Mesendoderm (in vitro differentiated cells): ENCODE measurements around the gene FRMPD2.
"Not testable (repeated sequence)": the region's sequence is repeated elsewhere in the genome, so short reads cannot be mapped to it uniquely, and the experiment has no call there.

ENCODE experiments used
- DNase-seq: peaks from one replicate; pipeline ENCODE4 v3.0.0; 2013
- H2AK5ac ChIP-seq: 2 replicates; pipeline ENCODE4 v1.6.1; 2013; ENCODE audit warnings: low read length, inconsistent platforms
- H2BK120ac ChIP-seq: 2 replicates; pipeline ENCODE4 v1.6.1; 2013; ENCODE audit warnings: low read depth, mild to moderate bottlenecking, low read length, moderate library complexity, mixed read lengths
- H2BK15ac ChIP-seq: replicated peaks from 2 replicates; pipeline ENCODE4 v1.6.1; 2013; ENCODE audit warnings: low read depth, mild to moderate bottlenecking, moderate library complexity
- H2BK5ac ChIP-seq: 2 replicates; pipeline ENCODE4 v1.6.1; 2013; ENCODE audit warnings: low read length, inconsistent platforms
- H3K18ac ChIP-seq: 2 replicates; pipeline ENCODE4 v1.6.1; 2013; ENCODE audit warnings: mild to moderate bottlenecking, low read length, mixed read lengths
- H3K23ac ChIP-seq: one replicate; pipeline ENCODE4 v1.6.1; 2013; ENCODE audit warnings: low read length
- H3K27ac ChIP-seq: 2 replicates; pipeline ENCODE4 v1.5.1; 2013; ENCODE audit warnings: low read depth, mild to moderate bottlenecking, inconsistent platforms, low read length, moderate library complexity
- H3K27me3 ChIP-seq: 2 replicates; pipeline ENCODE4 v1.6.1; 2013; ENCODE audit warnings: low read length, control low read depth, mild to moderate bottlenecking, inconsistent platforms; ENCODE audit not compliant: insufficient read depth, poor library complexity
- H3K36me3 ChIP-seq: 2 replicates; pipeline ENCODE4 v1.6.1; 2013; ENCODE audit warnings: low read length, inconsistent platforms; ENCODE audit not compliant: control insufficient read depth, insufficient read depth
- H3K4ac ChIP-seq: one replicate; pipeline ENCODE4 v1.6.1; 2013; ENCODE audit warnings: low read depth, mild to moderate bottlenecking, low read length, moderate library complexity
- H3K4me1 ChIP-seq: 2 replicates; pipeline ENCODE4 v1.6.1; 2013; ENCODE audit warnings: low read depth, low read length, inconsistent platforms; ENCODE audit not compliant: control insufficient read depth
- H3K4me2 ChIP-seq: 2 replicates; pipeline ENCODE4 v1.6.1; 2013; ENCODE audit warnings: low read length
- H3K4me3 ChIP-seq: 2 replicates; pipeline ENCODE4 v1.5.1; 2013; ENCODE audit warnings: mild to moderate bottlenecking, low read length
- H3K56ac ChIP-seq: one replicate; pipeline ENCODE4 v1.6.1; 2013; ENCODE audit warnings: low read length
- H3K79me1 ChIP-seq: 2 replicates; pipeline ENCODE4 v1.6.1; 2013; ENCODE audit warnings: low read length, inconsistent platforms
- H3K79me2 ChIP-seq: 2 replicates; pipeline ENCODE4 v1.6.1; 2013; ENCODE audit warnings: mild to moderate bottlenecking, low read length; ENCODE audit not compliant: control insufficient read depth, insufficient read depth
- H3K9ac ChIP-seq: 2 replicates; pipeline ENCODE4 v1.6.1; 2013; ENCODE audit warnings: low read length, inconsistent platforms
- H4K5ac ChIP-seq: one replicate; pipeline ENCODE4 v1.6.1; 2013; ENCODE audit warnings: low read length
- H4K8ac ChIP-seq: one replicate; pipeline ENCODE4 v1.6.1; 2013; ENCODE audit warnings: low read depth, mild to moderate bottlenecking, control low read depth, low read length, moderate library complexity
- WGBS: extraction: QIAGEN DNeasy Blood & Tissue Kit; methylation state at CpG from one replicate; pipeline ENCODE4 v1.1.7; 2013; ENCODE audit warnings: low lambda C conversion rate, missing lambda C conversion rate; ENCODE audit not compliant: insufficient coverage; ENCODE audit errors: extremely low coverage; 5-methylcytosine and 5-hydroxymethylcytosine counted together

The FRMPD2 gene

GRCh38 chr10:48143721-48144642 lies 130.5 kb downstream of the FRMPD2 start:
- not testable (repeated sequence) for H3K4me1 ChIP-seq, DNase-seq, H3K9ac ChIP-seq, H3K56ac ChIP-seq, H3K79me1 ChIP-seq, H4K8ac ChIP-seq, H3K23ac ChIP-seq, H4K5ac ChIP-seq, H3K18ac ChIP-seq, H2BK15ac ChIP-seq, H3K27me3 ChIP-seq, H3K36me3 ChIP-seq, H2BK120ac ChIP-seq, H3K4ac ChIP-seq, H2AK5ac ChIP-seq, H3K79me2 ChIP-seq, H3K4me3 ChIP-seq, H2BK5ac ChIP-seq, H3K4me2 ChIP-seq, H3K27ac ChIP-seq
- WGBS, result no CpG with 5 or more reads among the region's 10 CpGs

GRCh38 chr10:48140949-48141348 lies 133.5 kb downstream of the FRMPD2 start:
- H4K5ac ChIP-seq, DNase-seq, H2BK5ac ChIP-seq, H3K18ac ChIP-seq, H4K8ac ChIP-seq, H3K4me2 ChIP-seq, H2BK15ac ChIP-seq, H3K56ac ChIP-seq, H3K27me3 ChIP-seq, H3K4me1 ChIP-seq, H3K23ac ChIP-seq, H3K79me1 ChIP-seq, H2BK120ac ChIP-seq, H3K79me2 ChIP-seq, H3K9ac ChIP-seq, H2AK5ac ChIP-seq, H3K4me3 ChIP-seq, H3K4ac ChIP-seq, H3K27ac ChIP-seq, H3K36me3 ChIP-seq: not testable (repeated sequence)
- no CpG with 5 or more reads among the region's 3 CpGs for WGBS

GRCh38 chr10:48139953-48140850 lies 134.3 kb downstream of the FRMPD2 start:
- not testable (repeated sequence) for H2BK5ac ChIP-seq, H3K4me1 ChIP-seq, H3K4me3 ChIP-seq, H4K8ac ChIP-seq, H3K4me2 ChIP-seq, H3K79me1 ChIP-seq, H3K27me3 ChIP-seq, H3K56ac ChIP-seq, H2BK15ac ChIP-seq, DNase-seq, H3K79me2 ChIP-seq, H3K27ac ChIP-seq, H3K36me3 ChIP-seq, H3K4ac ChIP-seq, H2AK5ac ChIP-seq, H3K23ac ChIP-seq, H4K5ac ChIP-seq, H3K9ac ChIP-seq, H3K18ac ChIP-seq, H2BK120ac ChIP-seq
- WGBS, result no CpG with 5 or more reads among the region's 53 CpGs

GRCh38 chr10:48128954-48129353 lies 145.5 kb downstream of the FRMPD2 start:
- H2BK15ac ChIP-seq, H3K23ac ChIP-seq, H3K9ac ChIP-seq, H4K8ac ChIP-seq, H2BK5ac ChIP-seq, H4K5ac ChIP-seq, DNase-seq, H2BK120ac ChIP-seq, H3K4me1 ChIP-seq, H3K27me3 ChIP-seq, H3K4me2 ChIP-seq, H2AK5ac ChIP-seq, H3K79me2 ChIP-seq, H3K4ac ChIP-seq, H3K27ac ChIP-seq, H3K4me3 ChIP-seq, H3K18ac ChIP-seq, H3K36me3 ChIP-seq, H3K56ac ChIP-seq, H3K79me1 ChIP-seq: not testable (repeated sequence)
- WGBS, result no CpG with 5 or more reads among the region's 2 CpGs

GRCh38 chr10:48126251-48126650 lies 148.2 kb downstream of the FRMPD2 start:
- H3K9ac ChIP-seq, H2BK15ac ChIP-seq, DNase-seq, H2AK5ac ChIP-seq, H3K4me3 ChIP-seq, H3K79me2 ChIP-seq, H3K23ac ChIP-seq, H2BK120ac ChIP-seq, H4K5ac ChIP-seq, H3K27ac ChIP-seq, H3K56ac ChIP-seq, H3K79me1 ChIP-seq, H4K8ac ChIP-seq, H3K4ac ChIP-seq, H3K4me2 ChIP-seq, H3K4me1 ChIP-seq, H3K36me3 ChIP-seq, H2BK5ac ChIP-seq, H3K27me3 ChIP-seq, H3K18ac ChIP-seq: not testable (repeated sequence)
- no CpG with 5 or more reads among the region's 2 CpGs for WGBS
